SJSA1 (cell line): ENCODE results near the gene GEMIN7. TPM values are rescaled to one million over a fixed set of nuclear protein-coding genes. Genes with fewer than 3 reads are reported as not detected.

ENCODE experiments used
- DNase-seq, 2 experiments: peaks; one replicate each; pipeline ENCODE4 v3.0.0-alpha.2; 2015 to 2020; ENCODE audit warnings: low spot score in 2 of 2, low read depth in 1 of 2
- H3K27ac ChIP-seq: fragments of 250-450 bp; sonication (Bioruptor Pico); 2 replicates; pipeline ENCODE4 v1.5.1; 2020; ENCODE audit warnings: mild to moderate bottlenecking, moderate library complexity
- H3K27me3 ChIP-seq: fragments of 250-450 bp; sonication (Bioruptor Pico); replicated peaks from 2 replicates; pipeline ENCODE4 v1.5.1; 2020; ENCODE audit warnings: mild to moderate bottlenecking, moderate library complexity
- H3K36me3 ChIP-seq: fragments of 250-450 bp; sonication (Bioruptor Pico); 2 replicates; pipeline ENCODE4 v1.5.1; 2020; ENCODE audit warnings: mild to moderate bottlenecking
- H3K4me1 ChIP-seq: fragments of 250-450 bp; sonication (Bioruptor Pico); replicated peaks from 2 replicates; pipeline ENCODE4 v1.6.1; 2021; ENCODE audit warnings: mild to moderate bottlenecking
- H3K4me3 ChIP-seq: fragments of 250-450 bp; sonication (Bioruptor Pico); 2 replicates; pipeline ENCODE4 v1.5.1; 2020; ENCODE audit warnings: mild to moderate bottlenecking
- H3K9me3 ChIP-seq: fragments of 250-450 bp; sonication (Bioruptor Pico); replicated peaks from 2 replicates; pipeline ENCODE4 v1.5.1; 2020; ENCODE audit warnings: mild to moderate bottlenecking
- total RNA-seq: library from RNA; depleted of rRNA; stranded (reverse); fragments of >200 nt; shearing (Covaris generic); gene quantifications from 2 replicates; pipeline ENCODE4 v1.2.3, GENCODE V29; 2014; rRNA removed

GEMIN7 gene
- 42.0 and 46.9 TPM in 2 replicates for total RNA-seq

GRCh38 chr19:45079063-45079910, at the start of gene GEMIN7:
Gene GEMIN7 (plus strand): TSS chr19:45079260. CDS start chr19:45090115, 10,855 bp downstream.
- no peaks in the 10 kb centered on the region; the same call in 1 of the 2 replicates for H3K9me3 ChIP-seq
- H3K4me3 ChIP-seq: peak within 1 kb of the TSS; percentile 77
- H3K36me3 ChIP-seq: peaks cover 26% of the 10 kb centered on the region
- H3K27ac ChIP-seq: peak within 1 kb of the TSS; percentile 11; the same call in 1 of the 2 replicates
- peak; percentile 74 to 78 for DNase-seq
- peaks cover 16% of the 10 kb centered on the region for H3K4me1 ChIP-seq
- no peaks in the 10 kb centered on the region for H3K27me3 ChIP-seq

- Histone ChIP-seq H3K27me3 (no peaks in the 10 kb centered on the region), H3K4me3 (no peak overlapping the region), H3K27ac (no peak overlapping the region), H3K9me3 (no peaks in the 10 kb centered on the region), H3K4me1 (no peaks in the 10 kb centered on the region), H3K36me3 (peaks cover 57% of the 10 kb centered on the region)
- no peak for DNase-seq
Observed at GRCh38 chr19:45030825-45031224, 48.2 kb upstream of the GEMIN7 start.

- no peaks in the 10 kb centered on the region for H3K9me3 ChIP-seq
- no peaks in the 10 kb centered on the region for H3K4me1 ChIP-seq
- H3K4me3 ChIP-seq: no peak overlapping the region
- DNase-seq: no peak
- H3K27me3 ChIP-seq: no peaks in the 10 kb centered on the region
- no peak overlapping the region for H3K27ac ChIP-seq
- peaks cover 62% of the 10 kb centered on the region for H3K36me3 ChIP-seq
Observed at GRCh38 chr19:45032421-45032820, 46.6 kb upstream of the GEMIN7 start.

- H3K36me3 ChIP-seq: peaks cover 60% of the 10 kb centered on the region
- H3K4me1 ChIP-seq: peaks cover 8% of the 10 kb centered on the region
- no peak overlapping the region for H3K27ac ChIP-seq
- no peaks in the 10 kb centered on the region for H3K9me3 ChIP-seq
- no peaks in the 10 kb centered on the region for H3K27me3 ChIP-seq
- no peak for DNase-seq
- H3K4me3 ChIP-seq: no peak overlapping the region
Observed at GRCh38 chr19:45035755-45036154, 43.3 kb upstream of the GEMIN7 start.

GRCh38 chr19:45037393-45038169, 41.5 kb upstream of the GEMIN7 start:
- Histone ChIP-seq H3K36me3 (peaks cover 66% of the 10 kb centered on the region), H3K9me3 (no peaks in the 10 kb centered on the region), H3K27ac (no peak overlapping the region), H3K4me3 (no peak overlapping the region), H3K27me3 (no peaks in the 10 kb centered on the region), H3K4me1 (peaks cover 8% of the 10 kb centered on the region)
- no peak for DNase-seq

- peaks cover 8% of the 10 kb centered on the region for H3K4me1 ChIP-seq
- peaks cover 71% of the 10 kb centered on the region for H3K36me3 ChIP-seq
- peak; percentile 91 to 93 for DNase-seq
- no peaks in the 10 kb centered on the region for H3K9me3 ChIP-seq
- no peaks in the 10 kb centered on the region for H3K27me3 ChIP-seq
- peak within 1 kb of the TSS; percentile 84 for H3K27ac ChIP-seq
- peak within 1 kb of the TSS; percentile 93 for H3K4me3 ChIP-seq
Observed at GRCh38 chr19:45038931-45039893, 39.8 kb upstream of the GEMIN7 start, which contains the start of gene CLASRP. Gene CLASRP (plus strand): TSS chr19:45039045. CDS start chr19:45040213, 1,168 bp downstream.

- no peaks in the 10 kb centered on the region for H3K9me3 ChIP-seq
- no peaks in the 10 kb centered on the region for H3K27me3 ChIP-seq
- H3K27ac ChIP-seq: no peak overlapping the region
- H3K36me3 ChIP-seq: peaks cover 73% of the 10 kb centered on the region
- H3K4me3 ChIP-seq: peak overlapping the region; percentile 93; the same call in 1 of the 2 replicates
- no peak for DNase-seq
- peaks cover 8% of the 10 kb centered on the region for H3K4me1 ChIP-seq
Observed at GRCh38 chr19:45040059-45040771, 38.8 kb upstream of the GEMIN7 start.

GRCh38 chr19:45041125-45041524, 37.9 kb upstream of the GEMIN7 start:
- Histone ChIP-seq H3K36me3 (peaks cover 75% of the 10 kb centered on the region), H3K9me3 (no peaks in the 10 kb centered on the region), H3K27ac (no peak overlapping the region), H3K27me3 (no peaks in the 10 kb centered on the region), H3K4me1 (peaks cover 8% of the 10 kb centered on the region), H3K4me3 (no peak overlapping the region)
- no peak for DNase-seq

- Histone ChIP-seq H3K27ac (no peak overlapping the region), H3K4me3 (no peak overlapping the region), H3K27me3 (no peaks in the 10 kb centered on the region), H3K9me3 (no peaks in the 10 kb centered on the region), H3K4me1 (no peaks in the 10 kb centered on the region), H3K36me3 (peaks cover 68% of the 10 kb centered on the region)
- no peak for DNase-seq
Observed at GRCh38 chr19:45045671-45046353, 33.2 kb upstream of the GEMIN7 start.

- H3K27me3 ChIP-seq: no peaks in the 10 kb centered on the region
- no peaks in the 10 kb centered on the region for H3K9me3 ChIP-seq
- H3K4me1 ChIP-seq: no peaks in the 10 kb centered on the region
- H3K36me3 ChIP-seq: peaks cover 64% of the 10 kb centered on the region
- DNase-seq: no peak
- H3K27ac ChIP-seq: no peak overlapping the region
- H3K4me3 ChIP-seq: no peak overlapping the region
Observed at GRCh38 chr19:45046355-45046754, 32.7 kb upstream of the GEMIN7 start.

- DNase-seq: no peak
- Histone ChIP-seq H3K36me3 (peaks cover 61% of the 10 kb centered on the region), H3K4me3 (no peak overlapping the region), H3K4me1 (no peaks in the 10 kb centered on the region), H3K27ac (no peak overlapping the region), H3K27me3 (no peaks in the 10 kb centered on the region), H3K9me3 (no peaks in the 10 kb centered on the region)
Observed at GRCh38 chr19:45047188-45047797, 31.8 kb upstream of the GEMIN7 start.
